ENCODE data around the gene GPC6.

The GPC6 gene

DNA sequence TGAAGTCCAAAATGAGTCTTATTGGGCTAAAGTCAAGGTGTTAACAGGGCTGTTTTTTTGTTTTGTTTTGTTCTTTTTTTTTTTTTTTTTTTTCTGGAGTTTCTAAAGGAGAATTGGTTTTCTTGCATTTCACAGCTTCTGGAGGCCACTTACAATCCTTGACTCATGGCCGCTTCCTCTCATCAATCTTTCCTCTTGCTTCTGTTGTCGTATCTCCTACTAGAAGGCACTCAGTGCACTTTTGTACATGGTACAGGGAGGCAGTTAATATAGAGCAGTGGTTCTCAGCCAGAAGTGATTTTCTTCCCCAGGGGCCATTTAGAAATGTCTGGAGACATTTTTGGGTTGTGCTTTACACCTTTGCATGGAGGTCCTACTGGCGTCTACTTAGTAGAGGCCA lies 706.3 kb downstream of the GPC6 start:
- H3K27ac ChIP-seq (ENCODE audit: low read depth, low read length), result no peak overlapping the region
- no peaks in the 10 kb centered on the region for H3K27me3 ChIP-seq (ENCODE audit: control insufficient read depth in 1 of 2, insufficient read depth in 2 of 2, low read length in 2 of 2)
- H3K9me3 ChIP-seq (ENCODE audit: control insufficient read depth in 1 of 2, low read length in 2 of 2), result no peaks in the 10 kb centered on the region
- no peaks in the 10 kb centered on the region for H3K4me1 ChIP-seq (ENCODE audit: control insufficient read depth in 1 of 2, insufficient read depth in 2 of 2, low read length in 2 of 2)
- no peaks in the 10 kb centered on the region for H3K36me3 ChIP-seq (ENCODE audit: control insufficient read depth in 1 of 2, insufficient read depth in 2 of 2, low read length in 2 of 2)
- no peak overlapping the region for H3K4me3 ChIP-seq (ENCODE audit: low read depth in 1 of 2, low read length in 2 of 2)
- H3K9ac ChIP-seq (ENCODE audit: low read depth in 1 of 2, low read length in 2 of 2), result no peak overlapping the region

DNA sequence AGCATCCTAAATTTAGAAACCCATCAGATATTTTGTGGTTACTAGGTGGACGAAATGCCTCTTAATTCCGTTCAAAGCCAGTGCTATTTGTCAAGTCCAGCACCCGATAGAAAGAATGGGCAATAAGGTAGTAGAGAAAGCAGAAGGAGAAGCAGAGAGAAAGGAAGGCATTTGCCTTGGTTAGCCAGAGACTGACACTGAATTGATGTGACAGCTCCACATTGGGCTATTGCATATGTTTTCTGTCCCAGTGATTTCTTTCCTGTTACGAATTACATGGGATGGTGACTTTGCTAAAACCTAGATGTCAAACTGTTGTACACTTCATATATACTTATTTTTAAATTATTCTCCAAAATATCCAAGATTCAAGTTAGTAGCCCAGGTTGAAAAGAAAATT lies 710.3 kb downstream of the GPC6 start:
- H3K27ac ChIP-seq (ENCODE audit: low read depth, low read length), result no peak overlapping the region
- no peaks in the 10 kb centered on the region for H3K9me3 ChIP-seq (ENCODE audit: control insufficient read depth in 1 of 2, low read length in 2 of 2)
- H3K9ac ChIP-seq (ENCODE audit: low read depth in 1 of 2, low read length in 2 of 2), result no peak overlapping the region
- no peaks in the 10 kb centered on the region for H3K4me1 ChIP-seq (ENCODE audit: control insufficient read depth in 1 of 2, insufficient read depth in 2 of 2, low read length in 2 of 2)
- no peaks in the 10 kb centered on the region for H3K36me3 ChIP-seq (ENCODE audit: control insufficient read depth in 1 of 2, insufficient read depth in 2 of 2, low read length in 2 of 2)
- no peaks in the 10 kb centered on the region for H3K27me3 ChIP-seq (ENCODE audit: control insufficient read depth in 1 of 2, insufficient read depth in 2 of 2, low read length in 2 of 2)
- H3K4me3 ChIP-seq (ENCODE audit: low read depth in 1 of 2, low read length in 2 of 2), result no peak overlapping the region

DNA sequence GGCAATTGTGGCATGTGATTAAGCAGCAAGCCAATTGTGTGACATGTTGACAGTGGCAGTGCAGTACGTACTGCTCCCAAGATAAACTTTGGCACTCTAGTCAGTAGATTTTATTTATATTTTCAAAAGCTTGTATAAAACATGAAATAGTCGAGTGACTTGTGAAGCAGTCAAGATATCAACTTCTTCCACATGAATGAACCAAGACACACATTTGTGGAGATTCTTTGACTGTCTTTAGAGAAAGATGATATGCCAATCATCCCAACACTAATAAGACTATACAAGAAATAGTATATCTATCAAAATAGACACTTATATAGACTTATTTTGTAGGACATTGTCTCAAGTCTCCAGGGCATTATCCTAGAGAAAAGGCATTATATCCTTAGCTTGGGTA lies 714.8 kb downstream of the GPC6 start:
- Histone ChIP-seq H3K27me3 (ENCODE audit: control insufficient read depth in 1 of 2, insufficient read depth in 2 of 2, low read length in 2 of 2) (no peaks in the 10 kb centered on the region), H3K36me3 (ENCODE audit: control insufficient read depth in 1 of 2, insufficient read depth in 2 of 2, low read length in 2 of 2) (no peaks in the 10 kb centered on the region), H3K9ac (ENCODE audit: low read depth in 1 of 2, low read length in 2 of 2) (no peak overlapping the region), H3K4me3 (ENCODE audit: low read depth in 1 of 2, low read length in 2 of 2) (no peak overlapping the region), H3K27ac (ENCODE audit: low read depth, low read length) (no peak overlapping the region), H3K4me1 (ENCODE audit: control insufficient read depth in 1 of 2, insufficient read depth in 2 of 2, low read length in 2 of 2) (no peaks in the 10 kb centered on the region), H3K9me3 (ENCODE audit: control insufficient read depth in 1 of 2, low read length in 2 of 2) (no peaks in the 10 kb centered on the region)

DNA sequence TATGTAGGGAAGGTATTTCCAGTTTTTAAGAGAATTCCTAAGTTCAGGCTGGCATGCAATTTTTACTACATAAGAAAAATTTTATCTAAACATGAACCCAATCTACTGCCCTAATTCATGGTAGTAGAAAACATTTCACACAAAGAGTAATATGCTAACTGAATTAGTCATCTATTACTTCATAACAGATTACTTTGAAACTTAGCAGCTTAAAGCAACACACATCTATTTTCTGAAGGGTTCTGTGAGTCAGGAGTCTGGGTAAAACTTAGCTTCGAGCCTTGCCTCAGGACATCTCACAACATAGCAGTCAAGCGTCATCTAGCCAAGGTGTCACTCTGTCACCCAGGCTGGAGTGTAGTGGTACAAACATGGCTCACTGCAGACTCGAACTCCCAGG lies 715.4 kb downstream of the GPC6 start:
- no peaks in the 10 kb centered on the region for H3K36me3 ChIP-seq (ENCODE audit: control insufficient read depth in 1 of 2, insufficient read depth in 2 of 2, low read length in 2 of 2)
- H3K27ac ChIP-seq (ENCODE audit: low read depth, low read length), result no peak overlapping the region
- H3K9me3 ChIP-seq (ENCODE audit: control insufficient read depth in 1 of 2, low read length in 2 of 2), result no peaks in the 10 kb centered on the region
- no peak overlapping the region for H3K9ac ChIP-seq (ENCODE audit: low read depth in 1 of 2, low read length in 2 of 2)
- no peaks in the 10 kb centered on the region for H3K27me3 ChIP-seq (ENCODE audit: control insufficient read depth in 1 of 2, insufficient read depth in 2 of 2, low read length in 2 of 2)
- no peak overlapping the region for H3K4me3 ChIP-seq (ENCODE audit: low read depth in 1 of 2, low read length in 2 of 2)
- H3K4me1 ChIP-seq (ENCODE audit: control insufficient read depth in 1 of 2, insufficient read depth in 2 of 2, low read length in 2 of 2), result no peaks in the 10 kb centered on the region

DNA sequence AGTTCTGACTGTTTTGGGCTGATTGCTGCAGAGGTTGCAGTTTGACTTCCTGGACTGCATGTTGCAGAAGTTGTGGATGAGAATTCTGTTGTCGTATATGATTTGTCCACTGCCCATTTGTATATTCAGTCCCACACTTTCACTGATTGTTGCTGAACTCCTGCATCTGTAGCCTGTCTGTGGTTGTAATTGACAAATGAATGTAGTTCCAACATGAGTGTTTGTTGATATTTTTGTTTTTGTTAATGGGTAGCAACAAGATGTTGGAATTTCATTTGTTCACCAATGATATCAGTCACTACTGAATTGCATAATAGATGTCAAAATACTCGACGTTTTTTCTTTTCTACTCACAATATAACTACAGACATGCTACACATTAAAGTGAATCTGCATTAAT lies 719.0 kb downstream of the GPC6 start:
- Histone ChIP-seq H3K4me1 (ENCODE audit: control insufficient read depth in 1 of 2, insufficient read depth in 2 of 2, low read length in 2 of 2) (no peaks in the 10 kb centered on the region), H3K9ac (ENCODE audit: low read depth in 1 of 2, low read length in 2 of 2) (no peak overlapping the region), H3K36me3 (ENCODE audit: control insufficient read depth in 1 of 2, insufficient read depth in 2 of 2, low read length in 2 of 2) (no peaks in the 10 kb centered on the region), H3K27ac (ENCODE audit: low read depth, low read length) (no peak overlapping the region), H3K4me3 (ENCODE audit: low read depth in 1 of 2, low read length in 2 of 2) (no peak overlapping the region), H3K9me3 (ENCODE audit: control insufficient read depth in 1 of 2, low read length in 2 of 2) (no peaks in the 10 kb centered on the region), H3K27me3 (ENCODE audit: control insufficient read depth in 1 of 2, insufficient read depth in 2 of 2, low read length in 2 of 2) (no peaks in the 10 kb centered on the region)

DNA sequence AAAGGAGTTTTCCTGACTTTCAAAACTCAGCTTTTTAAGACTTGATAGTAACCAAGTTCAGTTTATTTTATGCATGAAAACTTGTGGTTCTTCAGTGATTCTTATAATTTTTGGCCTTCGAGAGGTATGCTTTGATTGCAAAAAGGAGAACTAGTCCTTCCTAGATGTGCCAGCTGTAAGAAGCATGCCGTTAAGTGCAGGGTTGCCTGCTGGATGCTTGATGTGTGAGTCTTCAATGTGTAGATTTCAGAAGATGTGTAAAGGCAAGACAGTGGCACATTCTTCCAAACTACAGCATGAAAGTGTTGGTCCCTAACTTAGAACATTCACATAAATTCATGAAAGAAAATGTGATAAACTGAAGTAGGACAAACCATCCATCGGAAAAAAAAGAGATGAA lies 720.4 kb downstream of the GPC6 start:
- H3K9ac ChIP-seq (ENCODE audit: low read depth in 1 of 2, low read length in 2 of 2), result no peak overlapping the region
- no peaks in the 10 kb centered on the region for H3K4me1 ChIP-seq (ENCODE audit: control insufficient read depth in 1 of 2, insufficient read depth in 2 of 2, low read length in 2 of 2)
- no peaks in the 10 kb centered on the region for H3K9me3 ChIP-seq (ENCODE audit: control insufficient read depth in 1 of 2, low read length in 2 of 2)
- H3K4me3 ChIP-seq (ENCODE audit: low read depth in 1 of 2, low read length in 2 of 2), result no peak overlapping the region
- H3K27ac ChIP-seq (ENCODE audit: low read depth, low read length), result no peak overlapping the region
- H3K36me3 ChIP-seq (ENCODE audit: control insufficient read depth in 1 of 2, insufficient read depth in 2 of 2, low read length in 2 of 2), result no peaks in the 10 kb centered on the region
- H3K27me3 ChIP-seq (ENCODE audit: control insufficient read depth in 1 of 2, insufficient read depth in 2 of 2, low read length in 2 of 2), result no peaks in the 10 kb centered on the region

DNA sequence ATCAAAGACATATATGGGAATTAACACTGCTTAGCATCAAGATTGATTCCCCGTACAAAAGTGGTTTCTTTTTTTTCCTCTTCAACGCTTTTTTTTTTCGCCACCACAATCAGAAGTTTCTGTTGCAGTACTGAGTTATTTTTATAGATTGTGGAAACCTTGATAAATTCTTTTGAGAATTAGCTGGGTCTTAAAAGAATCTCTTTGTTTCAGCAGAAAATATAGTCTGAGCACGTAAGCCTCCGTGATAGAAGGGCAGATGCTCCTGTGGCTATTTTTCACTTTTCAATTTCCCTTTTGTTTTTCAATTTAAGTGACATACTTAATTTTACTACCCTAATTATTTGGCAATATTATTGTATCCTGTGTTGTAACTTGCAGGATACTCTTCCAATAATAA lies 721.0 kb downstream of the GPC6 start:
- Histone ChIP-seq H3K9ac (ENCODE audit: low read depth in 1 of 2, low read length in 2 of 2) (no peak overlapping the region), H3K27ac (ENCODE audit: low read depth, low read length) (no peak overlapping the region), H3K36me3 (ENCODE audit: control insufficient read depth in 1 of 2, insufficient read depth in 2 of 2, low read length in 2 of 2) (no peaks in the 10 kb centered on the region), H3K4me3 (ENCODE audit: low read depth in 1 of 2, low read length in 2 of 2) (no peak overlapping the region), H3K9me3 (ENCODE audit: control insufficient read depth in 1 of 2, low read length in 2 of 2) (no peaks in the 10 kb centered on the region), H3K27me3 (ENCODE audit: control insufficient read depth in 1 of 2, insufficient read depth in 2 of 2, low read length in 2 of 2) (no peaks in the 10 kb centered on the region), H3K4me1 (ENCODE audit: control insufficient read depth in 1 of 2, insufficient read depth in 2 of 2, low read length in 2 of 2) (no peaks in the 10 kb centered on the region)

DNA sequence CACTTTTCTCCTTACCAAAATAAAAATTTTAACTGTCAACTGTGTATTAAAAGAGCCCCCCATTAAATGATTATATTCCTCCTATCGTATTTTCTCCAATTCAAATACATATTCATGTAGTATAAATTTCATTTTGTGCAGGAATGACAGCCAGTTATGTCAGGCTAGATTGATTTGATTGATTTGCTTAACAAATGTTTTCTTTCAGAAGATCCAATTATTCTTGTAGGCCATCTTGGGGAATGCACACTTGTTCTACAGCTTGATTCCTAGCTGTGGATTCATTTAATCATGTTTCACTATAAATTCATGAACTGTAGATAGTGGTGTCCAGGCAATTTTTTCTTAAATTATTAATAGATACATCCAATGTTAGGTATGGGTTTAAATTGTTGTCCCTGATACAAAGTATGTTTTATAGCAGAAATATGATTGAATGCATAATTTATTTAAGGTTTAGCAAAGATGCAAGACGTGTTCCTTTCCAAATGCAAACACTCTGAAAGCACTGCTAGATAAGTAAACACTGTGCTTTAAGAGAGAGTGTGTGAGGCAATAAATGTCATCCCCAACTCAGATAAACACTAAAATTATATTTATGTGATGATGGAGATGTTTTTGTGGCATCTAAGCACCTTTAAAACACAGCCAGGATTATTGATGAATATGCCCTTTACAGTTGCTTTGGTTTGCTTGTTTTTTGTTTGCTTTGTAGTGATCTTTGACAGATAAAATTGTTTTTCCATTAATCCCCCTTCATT lies 721.7 kb downstream of the GPC6 start:
- H3K4me1 ChIP-seq (ENCODE audit: control insufficient read depth in 1 of 2, insufficient read depth in 2 of 2, low read length in 2 of 2), result no peaks in the 10 kb centered on the region
- H3K27ac ChIP-seq (ENCODE audit: low read depth, low read length), result no peak overlapping the region
- H3K9me3 ChIP-seq (ENCODE audit: control insufficient read depth in 1 of 2, low read length in 2 of 2), result no peaks in the 10 kb centered on the region
- no peaks in the 10 kb centered on the region for H3K27me3 ChIP-seq (ENCODE audit: control insufficient read depth in 1 of 2, insufficient read depth in 2 of 2, low read length in 2 of 2)
- H3K4me3 ChIP-seq (ENCODE audit: low read depth in 1 of 2, low read length in 2 of 2), result no peak overlapping the region
- H3K9ac ChIP-seq (ENCODE audit: low read depth in 1 of 2, low read length in 2 of 2), result no peak overlapping the region
- H3K36me3 ChIP-seq (ENCODE audit: control insufficient read depth in 1 of 2, insufficient read depth in 2 of 2, low read length in 2 of 2), result no peaks in the 10 kb centered on the region

DNA sequence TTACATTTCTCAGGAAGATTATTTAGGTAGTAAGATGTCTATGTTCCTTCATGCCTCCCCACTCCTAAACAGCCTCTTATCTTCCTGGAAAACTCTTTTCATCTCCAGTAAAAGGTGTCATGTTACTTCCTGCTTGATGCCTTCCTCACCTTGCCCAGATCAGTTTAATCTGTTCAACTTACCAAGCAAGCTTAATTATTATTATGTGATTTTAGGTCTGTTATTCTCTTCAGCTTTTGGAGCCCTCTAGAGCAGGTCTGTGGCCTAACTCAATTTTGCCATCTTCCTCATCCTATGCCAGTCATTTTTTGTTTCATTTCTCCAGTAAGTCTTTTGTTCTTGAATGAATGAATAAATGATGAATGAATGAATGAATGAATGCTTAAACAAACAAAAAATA lies 724.5 kb downstream of the GPC6 start:
- Histone ChIP-seq H3K4me3 (ENCODE audit: low read depth in 1 of 2, low read length in 2 of 2) (no peak overlapping the region), H3K27ac (ENCODE audit: low read depth, low read length) (no peak overlapping the region), H3K9me3 (ENCODE audit: control insufficient read depth in 1 of 2, low read length in 2 of 2) (no peaks in the 10 kb centered on the region), H3K9ac (ENCODE audit: low read depth in 1 of 2, low read length in 2 of 2) (no peak overlapping the region), H3K36me3 (ENCODE audit: control insufficient read depth in 1 of 2, insufficient read depth in 2 of 2, low read length in 2 of 2) (no peaks in the 10 kb centered on the region), H3K4me1 (ENCODE audit: control insufficient read depth in 1 of 2, insufficient read depth in 2 of 2, low read length in 2 of 2) (no peaks in the 10 kb centered on the region), H3K27me3 (ENCODE audit: control insufficient read depth in 1 of 2, insufficient read depth in 2 of 2, low read length in 2 of 2) (no peaks in the 10 kb centered on the region)

DNA sequence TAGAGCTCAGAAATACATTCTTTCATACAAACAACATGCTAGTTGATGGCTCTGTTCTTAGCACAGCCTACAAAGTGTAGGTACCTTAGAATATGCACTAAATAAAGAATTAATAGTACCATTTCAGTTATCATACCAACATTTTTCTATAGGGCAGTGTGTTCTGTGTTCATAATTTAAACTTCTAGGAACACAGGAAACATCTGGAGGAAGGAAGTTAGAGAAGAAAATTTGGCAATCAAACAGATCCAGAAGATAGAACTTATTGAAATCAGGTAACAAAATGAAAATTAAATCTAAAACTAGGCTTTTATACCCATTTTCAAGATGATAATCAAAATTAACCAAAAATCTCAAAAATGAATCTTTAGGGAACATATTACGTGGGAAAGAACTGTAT lies 725.3 kb downstream of the GPC6 start:
- no peaks in the 10 kb centered on the region for H3K27me3 ChIP-seq (ENCODE audit: control insufficient read depth in 1 of 2, insufficient read depth in 2 of 2, low read length in 2 of 2)
- H3K4me3 ChIP-seq (ENCODE audit: low read depth in 1 of 2, low read length in 2 of 2), result no peak overlapping the region
- no peaks in the 10 kb centered on the region for H3K36me3 ChIP-seq (ENCODE audit: control insufficient read depth in 1 of 2, insufficient read depth in 2 of 2, low read length in 2 of 2)
- H3K27ac ChIP-seq (ENCODE audit: low read depth, low read length), result no peak overlapping the region
- no peaks in the 10 kb centered on the region for H3K4me1 ChIP-seq (ENCODE audit: control insufficient read depth in 1 of 2, insufficient read depth in 2 of 2, low read length in 2 of 2)
- no peaks in the 10 kb centered on the region for H3K9me3 ChIP-seq (ENCODE audit: control insufficient read depth in 1 of 2, low read length in 2 of 2)
- no peak overlapping the region for H3K9ac ChIP-seq (ENCODE audit: low read depth in 1 of 2, low read length in 2 of 2)

DNA sequence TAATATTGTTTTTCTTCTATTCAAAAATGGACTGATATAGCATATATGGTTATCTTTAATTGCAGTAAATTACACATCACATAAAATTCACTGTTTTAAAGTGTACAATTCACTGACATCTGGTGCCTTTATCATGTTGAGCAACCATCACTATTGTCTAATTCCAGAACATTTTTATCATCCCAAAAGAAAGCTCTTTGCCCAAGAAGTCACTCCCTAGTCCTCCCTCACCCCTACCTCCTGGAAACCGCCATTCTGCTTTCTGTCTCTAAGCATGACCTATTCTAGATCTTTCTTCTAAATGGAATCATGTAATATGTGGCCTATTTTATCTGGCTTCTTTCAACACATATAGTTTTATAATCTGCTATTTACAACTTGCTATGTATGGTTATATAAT lies 727.2 kb downstream of the GPC6 start:
- no peak overlapping the region for H3K4me3 ChIP-seq (ENCODE audit: low read depth in 1 of 2, low read length in 2 of 2)
- H3K27me3 ChIP-seq (ENCODE audit: control insufficient read depth in 1 of 2, insufficient read depth in 2 of 2, low read length in 2 of 2), result no peaks in the 10 kb centered on the region
- H3K9me3 ChIP-seq (ENCODE audit: control insufficient read depth in 1 of 2, low read length in 2 of 2), result no peaks in the 10 kb centered on the region
- H3K27ac ChIP-seq (ENCODE audit: low read depth, low read length), result no peak overlapping the region
- no peaks in the 10 kb centered on the region for H3K36me3 ChIP-seq (ENCODE audit: control insufficient read depth in 1 of 2, insufficient read depth in 2 of 2, low read length in 2 of 2)
- no peak overlapping the region for H3K9ac ChIP-seq (ENCODE audit: low read depth in 1 of 2, low read length in 2 of 2)
- no peaks in the 10 kb centered on the region for H3K4me1 ChIP-seq (ENCODE audit: control insufficient read depth in 1 of 2, insufficient read depth in 2 of 2, low read length in 2 of 2)

All from duodenal mucosa (tissue), 2 donors.